GM21528 (cell line): ENCODE results near the gene SLC44A4.
A peak's percentile ranks its signal among the peaks of the same experiment; 100 is the strongest.
"Not testable (repeated sequence)": the region's sequence is repeated elsewhere in the genome, so short reads cannot be mapped to it uniquely, and the experiment has no call there.

Source experiments
- ATAC-seq: cut with Tn5 transposase; IDR thresholded peaks from one replicate; pipeline ENCODE4 v1.9.1; 2021; ENCODE audit warnings: mild to moderate bottlenecking, moderate library complexity; ENCODE audit not compliant: unreplicated experiment, low FRiP score

SLC44A4 gene

GRCh38 chr6:31878726-31879125 is at the start of gene SLC44A4:
SLC44A4 (minus strand) TSS chr6:31878997; CDS start chr6:31878980, 17 bp downstream.
- no peak for ATAC-seq

- no peak for ATAC-seq
Measured at GRCh38 chr6:31928672-31928939, 49.8 kb upstream of the SLC44A4 start.

- no peak for ATAC-seq
Measured at GRCh38 chr6:31927863-31928671, 49.3 kb upstream of the SLC44A4 start.

GRCh38 chr6:31927242-31927862 is 48.6 kb upstream of the SLC44A4 start, which contains the start of gene C2:
C2 (plus strand) TSS chr6:31927717; CDS start chr6:31927753, 36 bp downstream.
- ATAC-seq, result no peak

- no peak for ATAC-seq
Measured at GRCh38 chr6:31922942-31923341, 44.1 kb upstream of the SLC44A4 start.

GRCh38 chr6:31920811-31921210 is 42.0 kb upstream of the SLC44A4 start:
- no peak for ATAC-seq

- no peak for ATAC-seq
Measured at GRCh38 chr6:31919624-31920303, 41.0 kb upstream of the SLC44A4 start.

- no peak for ATAC-seq
Measured at GRCh38 chr6:31918069-31918720, 39.4 kb upstream of the SLC44A4 start.

GRCh38 chr6:31915756-31916155 is 37.0 kb upstream of the SLC44A4 start:
- no peak for ATAC-seq

GRCh38 chr6:31915351-31915750 is 36.6 kb upstream of the SLC44A4 start:
- ATAC-seq, result no peak

GRCh38 chr6:31911826-31912585 is 33.2 kb upstream of the SLC44A4 start:
- no peak for ATAC-seq

- not testable (repeated sequence) for ATAC-seq
Measured at GRCh38 chr6:31909298-31909697, 30.5 kb upstream of the SLC44A4 start.

GRCh38 chr6:31908791-31909190 is 30.0 kb upstream of the SLC44A4 start:
- peak; percentile 48 for ATAC-seq

GRCh38 chr6:31908255-31908654 is 29.5 kb upstream of the SLC44A4 start:
- ATAC-seq, result not testable (repeated sequence)

GRCh38 chr6:31907158-31907813 is 28.5 kb upstream of the SLC44A4 start:
- no peak for ATAC-seq

GRCh38 chr6:31906727-31907126 is 27.9 kb upstream of the SLC44A4 start:
- not testable (repeated sequence) for ATAC-seq

- ATAC-seq, result no peak
Measured at GRCh38 chr6:31906122-31906521, 27.3 kb upstream of the SLC44A4 start.

- ATAC-seq, result no peak
Measured at GRCh38 chr6:31905041-31905440, 26.2 kb upstream of the SLC44A4 start.

GRCh38 chr6:31903957-31904356 is 25.2 kb upstream of the SLC44A4 start:
- no peak for ATAC-seq
